GM19397 (cell line): ENCODE measurements around the gene ERRFI1.

Source experiments
- ATAC-seq: cut with Tn5 transposase; IDR thresholded peaks from one replicate; pipeline ENCODE4 v1.9.1; 2021; ENCODE audit warnings: mild to moderate bottlenecking, moderate library complexity; ENCODE audit not compliant: unreplicated experiment

ERRFI1 gene

GRCh38 chr1:8020032-8020431, 6.1 kb downstream of the ERRFI1 start:
- no peak for ATAC-seq

GRCh38 chr1:8019229-8019620, 6.9 kb downstream of the ERRFI1 start:
- ATAC-seq = no peak

GRCh38 chr1:8018492-8019228, 7.4 kb downstream of the ERRFI1 start:
- ATAC-seq = no peak

- no peak for ATAC-seq
Observed at GRCh38 chr1:8017495-8018197, 8.5 kb downstream of the ERRFI1 start.

- ATAC-seq = no peak
Observed at GRCh38 chr1:8016895-8017241, 9.2 kb downstream of the ERRFI1 start.

- no peak for ATAC-seq
Observed at GRCh38 chr1:8016210-8016894, 9.8 kb downstream of the ERRFI1 start.

GRCh38 chr1:8015809-8016165, 10.3 kb downstream of the ERRFI1 start:
- no peak for ATAC-seq

GRCh38 chr1:8015036-8015808, 10.9 kb downstream of the ERRFI1 start:
- no peak for ATAC-seq

- no peak for ATAC-seq
Observed at GRCh38 chr1:8014381-8014988, 11.6 kb downstream of the ERRFI1 start.

- no peak for ATAC-seq
Observed at GRCh38 chr1:8013800-8014199, 12.3 kb downstream of the ERRFI1 start.

- ATAC-seq = no peak
Observed at GRCh38 chr1:8013399-8013798, 12.7 kb downstream of the ERRFI1 start.

GRCh38 chr1:8012955-8013354, 13.2 kb downstream of the ERRFI1 start:
- ATAC-seq = no peak

GRCh38 chr1:8011923-8012858, 13.9 kb downstream of the ERRFI1 start:
- no peak for ATAC-seq

GRCh38 chr1:8011016-8011415, 15.1 kb downstream of the ERRFI1 start:
- ATAC-seq = no peak

GRCh38 chr1:8010080-8010664, 15.9 kb downstream of the ERRFI1 start:
- no peak for ATAC-seq

GRCh38 chr1:8009043-8010002, 16.8 kb downstream of the ERRFI1 start:
- ATAC-seq = no peak

GRCh38 chr1:8006037-8006963, 19.8 kb downstream of the ERRFI1 start:
- ATAC-seq = no peak
